ENCODE measurements around the gene GPN2.

- TF ChIP-seq CTCF (IDR thresholded peaks at IDR 0.05) = no peak
- no peak for TF ChIP-seq POLR2AphosphoS5 (IDR thresholded peaks at IDR 0.05; ENCODE audit: low read depth, low read length)
- no peak for TF ChIP-seq REST (IDR thresholded peaks at IDR 0.05; ENCODE audit: insufficient read depth in 1 of 2, low read depth in 2 of 2, low read length in 1 of 2)
- TF ChIP-seq TCF7L2 (IDR thresholded peaks at IDR 0.05; ENCODE audit: low read depth, low read length) = no peak
These were observed 26.4 kb downstream of the GPN2 start for GRCh38 chr1:26863685-26864077.
